ENCODE results near the gene DIP2C.

GRCh38 chr10:483261-483660, 206.2 kb downstream of the DIP2C start:
- TF ChIP-seq CTCF (IDR thresholded peaks at IDR 0.05) (no peak), POLR2A (IDR thresholded peaks at IDR 0.05) (no peak)
